Colon (tissue), 2 donors: ENCODE data around the gene NFYC.
"Not testable (repeated sequence)": the region's sequence is repeated elsewhere in the genome, so short reads cannot be mapped to it uniquely, and the experiment has no call there.

Source experiments
- FAIRE-seq: peaks from 2 replicates; lab custom pipeline; 2012; peaks lifted over from hg19 to GRCh38; lab: Jason Lieb, UNC
- donor health status: control.
- donor health status: control.

NFYC gene

DNA sequence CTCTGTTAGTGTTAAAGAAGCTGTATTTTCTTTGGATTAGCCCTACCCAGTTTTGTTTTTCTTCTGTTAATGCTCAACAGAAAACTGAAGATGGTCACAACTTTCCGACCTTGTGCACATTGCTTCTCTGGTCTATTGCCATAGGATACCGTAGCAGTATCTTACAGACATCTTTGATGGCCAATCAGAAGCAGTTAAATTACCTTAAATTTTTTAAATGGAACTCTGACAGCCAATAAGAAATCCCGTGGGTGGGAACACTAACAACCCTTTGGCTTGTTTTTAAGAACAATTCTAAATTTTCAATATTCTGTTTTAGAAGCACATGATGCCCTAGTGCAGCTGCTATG lies 17.2 kb downstream of the NFYC start:
- no peak for FAIRE-seq

- peak; percentile 10 for FAIRE-seq
Observed at GRCh38 chr1:40709100-40709801, 17.7 kb downstream of the NFYC start.

DNA sequence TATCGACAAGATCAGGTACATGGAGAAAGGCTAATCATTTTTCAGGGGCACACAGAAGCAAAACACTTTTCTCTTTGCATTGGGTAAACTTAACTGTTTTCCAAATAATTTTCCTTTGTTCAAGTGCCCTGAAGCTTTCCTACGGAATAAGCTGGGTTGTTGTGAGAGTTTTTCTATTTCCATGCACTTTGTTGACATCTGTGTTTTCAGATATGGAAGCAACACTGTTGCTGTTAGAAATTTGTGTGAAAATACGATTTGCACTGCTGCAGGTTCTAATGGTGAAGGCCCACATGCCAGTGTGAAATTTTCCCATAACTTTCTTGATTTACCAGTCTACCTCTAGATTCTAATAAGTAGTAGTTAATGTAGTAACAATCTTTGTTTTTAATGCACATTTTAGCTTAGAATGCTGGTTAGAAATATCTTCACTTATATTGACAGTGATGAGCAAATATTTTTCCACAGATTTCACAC lies 18.3 kb downstream of the NFYC start:
- FAIRE-seq: no peak

- FAIRE-seq: no peak
Observed at GRCh38 chr1:40710581-40711315, 19.2 kb downstream of the NFYC start.

GRCh38 chr1:40711465-40712404 lies 20.2 kb downstream of the NFYC start:
- FAIRE-seq: no peak

GRCh38 chr1:40712405-40712944 lies 21.0 kb downstream of the NFYC start:
- FAIRE-seq: no peak

DNA sequence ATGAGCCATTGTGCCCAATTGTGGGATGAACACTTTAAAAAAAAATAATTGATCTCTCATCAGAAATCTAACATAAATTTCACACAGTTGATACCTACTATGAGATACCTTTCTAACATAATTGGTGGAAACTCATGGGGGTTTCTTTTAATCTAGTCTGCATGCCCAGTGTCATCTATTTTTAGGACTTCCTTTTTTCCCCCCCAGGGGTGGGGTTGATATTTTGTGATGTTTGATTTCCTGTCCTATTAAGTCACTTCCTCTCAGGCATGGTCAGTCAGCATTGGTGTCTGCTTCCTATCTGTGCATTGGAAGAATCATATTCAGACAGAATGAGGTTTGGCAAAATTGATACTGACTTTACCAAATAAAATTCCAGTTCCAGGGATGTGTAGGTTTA lies 21.5 kb downstream of the NFYC start:
- FAIRE-seq: no peak

DNA sequence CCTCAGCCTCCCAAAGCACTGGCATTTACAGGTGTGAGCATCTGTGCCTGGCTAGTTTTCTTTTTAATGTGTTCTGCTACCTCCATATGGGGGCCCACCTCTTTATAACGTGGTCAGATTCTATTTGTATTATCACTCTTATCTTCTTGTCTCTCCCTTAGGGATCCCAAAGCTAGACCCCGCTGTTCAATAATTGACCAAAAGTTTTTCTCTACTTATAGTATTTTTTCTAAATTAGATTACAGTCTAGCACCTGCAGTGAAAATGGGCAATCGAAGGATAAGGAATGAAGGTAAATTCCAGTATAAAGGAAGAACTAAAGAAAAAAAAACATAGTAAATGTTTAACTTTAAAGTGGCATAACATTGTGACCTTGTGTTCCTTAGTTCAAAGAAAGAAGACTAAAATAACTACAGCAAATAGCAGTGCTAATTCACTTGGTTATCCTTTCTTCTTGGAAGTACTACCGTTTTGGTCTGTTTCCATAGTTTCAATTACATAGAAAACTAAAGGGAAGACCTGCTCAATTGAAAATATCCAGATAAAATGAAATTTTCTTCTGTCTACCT lies 24.1 kb downstream of the NFYC start:
- FAIRE-seq: no peak

DNA sequence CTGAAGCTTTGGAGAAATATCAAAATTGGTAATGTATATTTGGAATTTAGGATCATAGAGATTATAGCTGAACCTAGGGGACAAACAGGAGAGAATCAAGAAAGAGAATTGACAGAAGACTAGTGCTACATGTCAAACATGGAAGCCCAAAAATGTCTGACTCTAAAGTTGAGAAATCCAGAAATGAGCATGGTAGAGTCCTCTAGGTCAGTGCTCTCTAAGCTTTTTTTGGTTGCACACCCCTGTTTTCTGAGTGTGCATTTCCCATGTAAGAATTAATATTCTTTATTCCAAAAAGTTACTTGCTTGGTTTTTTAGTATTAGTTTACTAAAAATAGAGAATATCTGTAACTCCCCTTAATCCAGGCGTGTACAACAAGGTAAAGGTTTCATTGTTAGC lies 25.6 kb downstream of the NFYC start:
- FAIRE-seq: no peak

DNA sequence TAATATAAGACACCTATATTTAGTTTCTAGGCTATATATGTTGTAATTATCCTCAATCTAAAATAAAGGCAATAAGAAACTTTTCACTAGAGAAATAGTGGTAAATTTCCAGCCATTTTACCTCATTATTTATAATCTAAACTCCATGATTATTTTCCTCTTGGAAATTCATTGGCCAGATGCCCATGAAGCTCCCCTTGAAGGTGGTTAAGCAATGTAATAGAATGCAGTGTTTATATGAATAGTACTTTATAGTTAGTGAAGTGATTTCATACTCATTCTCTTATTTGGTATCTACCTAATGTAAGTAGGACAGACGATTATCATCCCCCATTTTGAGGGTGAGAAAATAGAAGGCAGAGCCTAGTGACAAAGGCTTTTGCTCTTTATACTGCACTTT lies 26.5 kb downstream of the NFYC start:
- FAIRE-seq: no peak

- FAIRE-seq: no peak
Observed at GRCh38 chr1:40720493-40720892, 29.0 kb downstream of the NFYC start.

DNA sequence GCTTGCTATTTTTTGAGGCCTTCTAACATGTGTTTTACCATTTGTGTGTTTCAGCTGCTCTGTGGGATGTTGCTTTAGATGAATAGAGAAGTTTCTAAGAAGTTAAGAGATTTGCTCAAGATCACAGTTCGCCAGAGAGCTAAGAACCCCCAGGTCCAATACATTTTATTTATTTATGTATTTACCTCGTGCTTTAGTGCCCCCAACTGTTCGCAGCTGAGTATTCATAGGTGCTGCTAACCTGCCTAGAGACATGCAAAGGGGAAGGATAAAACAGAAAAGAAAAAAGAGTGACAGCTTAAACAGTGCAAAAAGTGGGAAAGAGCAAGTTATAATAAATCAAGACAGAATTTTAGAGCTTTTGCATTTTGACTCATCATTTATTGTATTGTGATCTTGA lies 31.1 kb downstream of the NFYC start:
- no peak for FAIRE-seq

DNA sequence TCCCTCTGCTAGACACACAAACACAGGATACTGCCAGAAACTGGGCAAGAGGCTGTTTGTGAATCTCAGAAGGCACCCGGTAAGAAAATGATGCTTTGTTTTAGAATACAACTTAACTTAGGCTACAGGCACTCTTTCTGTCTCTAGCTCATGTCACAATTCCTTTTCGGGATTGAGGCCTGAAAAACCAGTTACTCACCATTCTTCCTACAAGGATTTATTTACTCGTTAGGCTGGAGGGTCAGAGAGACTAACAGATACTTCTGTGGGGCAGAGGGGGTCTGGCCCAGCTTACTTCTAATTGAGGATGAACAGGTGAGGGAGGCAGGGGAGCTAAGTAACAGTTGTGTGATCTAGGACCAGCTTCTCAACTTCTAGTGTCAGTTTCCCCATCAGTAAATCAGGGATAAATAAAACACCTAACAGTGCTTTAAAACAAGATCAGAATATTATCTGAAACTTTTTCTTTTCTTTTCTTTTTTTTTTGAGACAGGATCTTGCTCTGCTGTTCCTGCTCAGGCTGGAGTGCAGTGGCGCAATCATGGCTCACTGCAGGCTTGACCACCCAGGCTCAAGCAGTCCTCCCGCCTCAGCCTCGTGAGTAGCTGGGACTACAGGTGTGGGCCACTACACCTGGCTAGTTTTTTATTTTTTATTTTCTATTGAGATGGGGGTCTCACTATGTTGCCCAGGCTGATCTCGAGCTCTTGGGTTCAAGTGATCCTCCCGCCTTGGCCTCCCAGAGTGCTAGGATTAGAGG lies 31.9 kb downstream of the NFYC start:
- no peak for FAIRE-seq

- not testable (repeated sequence) for FAIRE-seq
Observed at GRCh38 chr1:40727662-40728061, 36.2 kb downstream of the NFYC start.

DNA sequence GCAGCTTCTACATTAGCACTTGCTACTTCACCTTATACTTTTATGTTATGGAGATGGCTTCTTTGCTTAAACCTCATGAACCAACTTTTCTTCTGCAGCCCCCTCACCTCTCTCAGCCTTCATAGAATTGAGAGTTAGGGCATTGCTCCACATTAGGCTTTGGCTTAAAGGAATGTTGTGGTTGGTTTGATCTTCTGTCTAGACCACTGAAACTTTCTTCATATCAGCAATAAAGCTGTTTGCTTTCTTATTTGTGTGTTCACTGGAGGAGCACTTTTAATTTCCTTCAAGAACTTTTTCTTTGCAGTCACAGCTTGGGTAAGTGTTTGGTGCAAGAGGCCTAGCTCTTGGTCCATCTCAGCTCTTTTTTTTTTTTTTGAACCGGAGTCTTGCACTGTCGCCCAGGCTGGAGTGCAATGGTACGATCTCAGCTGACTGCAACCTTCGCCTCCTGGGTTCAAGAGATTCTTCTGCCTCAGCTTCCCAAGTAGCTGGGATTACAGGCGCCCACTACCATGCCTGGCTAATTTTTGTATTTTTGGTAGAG lies 37.9 kb downstream of the NFYC start:
- FAIRE-seq: not testable (repeated sequence)

DNA sequence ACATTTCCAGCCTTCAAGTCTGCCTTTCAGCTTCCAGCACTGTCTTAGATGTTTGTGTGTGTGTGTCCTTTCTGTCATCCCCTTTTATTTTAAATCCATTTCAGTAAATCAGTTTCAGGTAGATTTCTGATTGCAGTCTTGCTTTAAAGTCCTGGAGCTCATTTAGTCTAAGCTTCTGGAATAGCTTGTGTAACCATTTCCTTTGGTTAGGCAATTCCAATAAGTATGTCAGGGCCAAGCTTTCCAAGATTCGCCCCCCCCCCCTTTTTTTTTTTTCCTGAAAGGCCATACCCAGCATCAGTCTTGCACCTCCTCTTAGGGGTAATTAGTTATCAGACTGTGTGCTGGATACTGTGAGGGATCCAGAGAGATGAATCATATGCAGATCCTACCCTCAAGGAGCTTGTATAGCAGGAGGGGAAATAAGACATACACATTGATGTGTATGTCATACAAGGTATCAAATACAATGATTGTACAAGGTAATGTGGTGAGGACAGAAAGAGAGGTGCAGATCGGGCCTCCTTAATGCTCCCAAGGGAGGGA lies 41.3 kb downstream of the NFYC start:
- FAIRE-seq: no peak

- no peak for FAIRE-seq
Observed at GRCh38 chr1:40734882-40735628, 43.6 kb downstream of the NFYC start.

DNA sequence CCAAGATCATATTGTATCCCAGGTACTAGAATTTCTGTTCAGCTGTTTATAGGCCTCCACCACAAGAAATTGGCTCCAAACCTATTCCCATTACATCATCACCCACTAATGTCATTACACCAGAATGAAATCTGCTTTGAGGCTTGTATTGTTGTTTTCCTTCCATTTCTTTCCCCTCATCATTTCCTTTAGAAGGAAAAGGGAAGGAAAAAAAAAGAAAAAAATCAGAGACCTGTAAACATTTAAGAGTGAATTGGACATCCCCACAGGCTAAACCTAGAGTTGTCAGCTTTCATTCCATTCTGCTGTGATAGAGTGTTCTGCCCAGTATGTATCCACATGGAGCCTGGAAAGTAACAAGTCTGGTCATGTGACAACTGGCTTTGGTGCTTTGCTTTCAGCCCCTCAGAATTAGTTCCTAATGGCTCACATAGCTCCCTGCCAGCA lies 44.6 kb downstream of the NFYC start:
- FAIRE-seq: no peak

GRCh38 chr1:40738831-40739230 lies 47.3 kb downstream of the NFYC start:
- FAIRE-seq: no peak

- FAIRE-seq: no peak
Observed at GRCh38 chr1:40739455-40740008, 48.0 kb downstream of the NFYC start.
